VCaP (cell line): Measurements from ENCODE around the gene PLEKHM1.
"Not testable (repeated sequence)": the region's sequence is repeated elsewhere in the genome, so short reads cannot be mapped to it uniquely, and the experiment has no call there.

Experiments
- H3K27ac ChIP-seq: fragments of 450-650 bp; 2 replicates; pipeline ENCODE4 v1.5.1; 2017
- TF ChIP-seq, protein P1 (sequence below): fragments of 450-650 bp; conservative IDR thresholded peaks from 2 replicates; pipeline ENCODE4 v1.5.1; 2017; ENCODE audit warnings: mild to moderate bottlenecking, moderate library complexity

The PLEKHM1 gene

DNA sequence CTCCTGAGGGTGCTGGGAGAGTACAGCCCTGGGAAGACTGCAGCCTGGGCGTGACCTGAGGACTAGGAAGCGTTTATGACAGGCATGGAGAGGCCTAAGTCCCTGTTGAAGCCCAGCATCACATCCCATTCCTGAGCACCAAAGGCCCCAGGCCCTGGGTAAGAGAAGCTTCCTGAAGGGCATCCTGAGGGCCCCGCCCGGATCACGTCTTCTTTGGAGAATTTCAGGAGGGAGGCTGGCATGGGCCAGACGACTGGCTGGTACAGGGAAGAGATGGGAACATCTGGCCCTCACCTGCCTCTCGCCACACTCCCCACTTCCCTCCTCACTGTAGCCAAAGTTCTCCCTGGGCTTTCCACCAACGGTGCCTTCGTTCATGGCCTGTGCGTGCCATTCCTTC, 46.2 kb downstream of the PLEKHM1 start:
- not testable (repeated sequence) for H3K27ac ChIP-seq

DNA sequence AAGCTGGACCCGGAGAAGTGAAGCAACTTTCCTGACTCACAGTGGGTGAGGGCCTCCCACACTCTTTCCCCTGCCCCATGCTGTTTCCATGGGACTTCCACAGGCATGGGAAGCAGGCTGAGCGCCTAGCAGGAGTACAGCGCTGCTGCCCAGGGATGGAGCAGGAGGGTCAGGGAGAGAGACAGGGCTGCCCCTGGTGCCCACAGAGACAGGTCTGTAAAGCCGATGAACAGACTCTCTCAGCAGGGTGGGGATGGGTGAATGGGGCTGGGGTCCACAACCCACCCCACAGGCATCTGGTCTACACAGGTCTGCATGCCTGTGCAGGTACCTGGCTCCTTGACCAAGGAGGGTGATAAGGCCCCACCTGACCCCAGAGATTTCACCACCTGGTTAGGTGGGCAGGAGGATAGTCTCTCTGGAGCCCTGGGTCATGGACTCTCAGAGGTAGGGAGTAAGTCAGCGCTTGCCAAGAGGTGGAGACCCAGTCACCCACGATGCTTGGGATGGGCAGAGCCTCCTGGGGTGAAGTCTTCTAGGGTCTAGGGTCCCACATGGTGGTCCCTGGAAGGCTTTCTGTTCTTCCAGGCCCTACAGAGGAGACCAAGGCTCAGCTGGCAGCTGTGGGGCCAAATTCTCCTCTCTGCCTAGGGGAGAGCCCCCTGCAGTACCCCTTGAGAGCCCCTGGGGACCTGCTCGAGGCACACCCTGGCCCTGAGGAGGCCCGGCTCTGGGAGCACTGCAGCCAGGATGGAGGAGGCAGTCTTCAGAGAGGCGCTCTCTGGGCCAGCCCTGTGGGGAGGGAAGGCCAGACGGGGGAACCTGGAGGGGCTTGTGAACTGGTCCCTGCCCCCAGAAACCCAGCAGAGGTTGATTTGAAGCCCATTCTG, 46.9 kb downstream of the PLEKHM1 start:
- H3K27ac ChIP-seq, result not testable (repeated sequence)

DNA sequence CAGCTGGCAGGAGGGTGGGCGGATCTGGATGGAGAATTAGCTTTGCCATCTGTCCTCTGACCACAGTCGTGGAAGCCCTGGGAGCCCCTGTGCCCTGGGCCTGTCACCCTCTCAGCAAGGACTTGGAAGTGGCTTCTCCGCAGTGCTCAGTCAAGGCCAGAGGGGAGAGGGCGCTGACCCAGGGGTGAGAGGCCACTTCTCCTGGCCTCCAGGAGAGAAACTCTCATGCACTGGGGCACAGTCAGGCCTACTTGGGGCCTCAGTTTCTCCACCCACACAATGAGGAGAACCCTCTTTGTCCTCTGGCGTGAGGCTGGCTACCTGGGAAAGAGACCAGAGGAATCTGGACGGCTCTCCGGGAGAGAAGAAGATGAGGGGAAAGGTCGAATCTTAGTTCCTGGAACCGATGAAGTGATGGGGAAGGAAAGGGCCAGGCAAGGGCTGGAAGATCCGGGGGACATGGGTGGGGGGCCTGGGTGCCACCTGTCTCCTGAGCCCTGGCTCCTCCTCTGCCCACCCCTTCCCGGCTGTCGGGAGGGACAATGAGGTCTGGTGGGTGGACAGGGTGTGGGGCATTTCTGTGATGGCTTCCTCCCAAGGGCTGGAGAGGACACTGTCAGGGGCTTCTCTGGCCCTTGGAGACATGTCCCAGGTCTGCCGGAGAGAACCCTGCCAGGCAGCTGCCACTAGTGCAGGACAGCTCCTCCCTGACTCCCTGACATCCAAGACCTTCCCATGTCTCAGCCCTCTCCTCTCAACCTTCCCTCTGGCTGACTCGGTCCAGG, 48.8 kb downstream of the PLEKHM1 start:
- TF ChIP-seq, protein P1, sequence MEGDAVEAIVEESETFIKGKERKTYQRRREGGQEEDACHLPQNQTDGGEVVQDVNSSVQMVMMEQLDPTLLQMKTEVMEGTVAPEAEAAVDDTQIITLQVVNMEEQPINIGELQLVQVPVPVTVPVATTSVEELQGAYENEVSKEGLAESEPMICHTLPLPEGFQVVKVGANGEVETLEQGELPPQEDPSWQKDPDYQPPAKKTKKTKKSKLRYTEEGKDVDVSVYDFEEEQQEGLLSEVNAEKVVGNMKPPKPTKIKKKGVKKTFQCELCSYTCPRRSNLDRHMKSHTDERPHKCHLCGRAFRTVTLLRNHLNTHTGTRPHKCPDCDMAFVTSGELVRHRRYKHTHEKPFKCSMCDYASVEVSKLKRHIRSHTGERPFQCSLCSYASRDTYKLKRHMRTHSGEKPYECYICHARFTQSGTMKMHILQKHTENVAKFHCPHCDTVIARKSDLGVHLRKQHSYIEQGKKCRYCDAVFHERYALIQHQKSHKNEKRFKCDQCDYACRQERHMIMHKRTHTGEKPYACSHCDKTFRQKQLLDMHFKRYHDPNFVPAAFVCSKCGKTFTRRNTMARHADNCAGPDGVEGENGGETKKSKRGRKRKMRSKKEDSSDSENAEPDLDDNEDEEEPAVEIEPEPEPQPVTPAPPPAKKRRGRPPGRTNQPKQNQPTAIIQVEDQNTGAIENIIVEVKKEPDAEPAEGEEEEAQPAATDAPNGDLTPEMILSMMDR, result no peak
- H3K27ac ChIP-seq, result no peak overlapping the region

DNA sequence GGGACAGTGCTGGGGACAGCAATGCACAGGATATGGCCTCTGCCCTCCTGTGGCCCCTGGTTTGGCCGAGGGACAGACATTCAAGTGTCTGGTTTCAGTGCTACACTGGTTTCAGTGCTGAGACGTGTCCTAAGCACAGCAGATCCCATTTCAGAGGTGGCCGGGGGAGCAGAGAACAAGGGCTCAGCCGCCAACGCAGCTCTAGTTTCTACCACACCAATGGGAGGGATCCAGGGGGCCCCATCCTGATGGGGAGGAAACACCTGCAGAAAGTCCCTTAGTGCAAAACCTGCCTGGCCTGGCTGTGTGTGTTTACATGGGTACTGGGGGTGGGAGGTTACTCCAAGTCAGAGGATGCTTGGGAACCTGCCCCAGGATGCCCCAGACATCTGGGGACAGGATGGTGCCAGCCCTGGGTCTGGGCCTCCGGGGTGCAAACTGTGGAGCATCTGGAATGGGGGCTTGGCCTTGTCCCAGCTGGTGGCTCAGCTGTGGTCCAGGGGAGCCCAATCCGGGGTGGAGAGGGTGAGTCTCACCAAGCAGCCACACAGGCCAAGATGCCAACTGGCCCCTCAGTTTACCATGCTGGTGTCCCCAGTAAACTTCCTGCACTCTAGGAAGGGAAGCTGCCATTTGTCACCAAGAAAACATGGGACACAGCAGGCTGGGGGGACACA, 49.5 kb downstream of the PLEKHM1 start:
- H3K27ac ChIP-seq, result not testable (repeated sequence)

DNA sequence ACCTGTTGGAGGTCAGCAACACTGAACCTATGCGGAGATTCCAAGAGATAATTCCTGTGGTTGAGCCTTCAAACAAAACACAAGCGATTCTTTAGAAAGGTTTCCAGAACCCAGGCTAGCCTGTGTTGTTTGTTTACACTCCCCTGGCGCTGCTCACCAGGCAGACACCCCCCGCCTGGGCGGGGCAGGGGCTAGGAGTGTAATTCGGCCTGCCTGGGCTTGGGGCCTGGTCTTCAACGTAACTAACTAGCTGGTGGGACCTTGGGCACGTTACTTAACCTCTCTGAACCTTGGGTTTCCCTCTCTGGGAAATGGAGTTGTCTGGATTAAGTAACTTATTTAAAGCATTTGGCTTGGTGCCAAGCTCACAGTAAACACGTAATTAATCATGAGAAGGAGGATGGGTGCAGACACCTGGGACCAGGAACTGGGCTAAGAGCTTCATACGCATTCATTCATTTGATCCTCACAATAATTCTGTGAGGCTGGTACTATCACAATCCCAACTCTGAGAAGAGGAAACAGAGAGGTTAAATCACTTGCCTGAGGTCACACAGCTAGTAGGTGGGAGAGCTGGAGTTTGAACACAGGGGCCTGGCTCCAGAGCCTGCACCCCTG, 50.3 kb downstream of the PLEKHM1 start:
- TF ChIP-seq, protein P1, result no peak
- H3K27ac ChIP-seq, result peak overlapping the region; percentile 26

DNA sequence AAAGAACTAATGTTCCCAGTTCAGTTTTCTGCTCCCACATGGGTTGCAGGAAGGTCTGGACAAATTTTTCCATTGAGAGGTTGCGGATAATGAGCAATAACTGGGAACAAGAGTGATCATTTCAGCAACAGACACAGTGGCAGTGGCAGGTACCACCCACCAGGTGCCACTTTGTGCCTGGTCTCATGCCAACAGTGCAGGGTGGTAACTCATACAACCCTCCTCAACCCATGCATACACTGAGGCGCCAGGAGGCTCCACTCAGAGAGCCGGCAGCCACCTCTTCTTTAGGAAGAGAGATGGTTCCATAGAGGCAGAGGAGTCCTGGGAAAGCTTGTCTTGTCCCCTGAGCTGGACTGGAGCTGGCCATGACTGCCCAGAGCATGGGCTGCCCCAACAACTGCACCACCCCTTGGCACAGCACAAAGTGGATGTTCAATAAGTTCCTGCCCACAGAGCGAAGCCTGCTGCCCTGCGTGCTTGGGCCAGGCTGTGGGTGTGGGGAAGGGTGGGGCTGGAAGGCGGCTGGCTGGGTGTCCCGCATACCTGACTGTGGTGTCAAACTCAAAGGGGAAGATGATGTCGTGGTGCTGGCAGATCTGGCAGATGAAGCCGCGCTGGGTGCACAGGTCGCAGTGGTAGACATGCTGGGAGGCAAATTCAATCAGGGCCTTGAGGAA, 51.5 kb downstream of the PLEKHM1 start:
- TF ChIP-seq, protein P1, result no peak
- no peak overlapping the region for H3K27ac ChIP-seq

DNA sequence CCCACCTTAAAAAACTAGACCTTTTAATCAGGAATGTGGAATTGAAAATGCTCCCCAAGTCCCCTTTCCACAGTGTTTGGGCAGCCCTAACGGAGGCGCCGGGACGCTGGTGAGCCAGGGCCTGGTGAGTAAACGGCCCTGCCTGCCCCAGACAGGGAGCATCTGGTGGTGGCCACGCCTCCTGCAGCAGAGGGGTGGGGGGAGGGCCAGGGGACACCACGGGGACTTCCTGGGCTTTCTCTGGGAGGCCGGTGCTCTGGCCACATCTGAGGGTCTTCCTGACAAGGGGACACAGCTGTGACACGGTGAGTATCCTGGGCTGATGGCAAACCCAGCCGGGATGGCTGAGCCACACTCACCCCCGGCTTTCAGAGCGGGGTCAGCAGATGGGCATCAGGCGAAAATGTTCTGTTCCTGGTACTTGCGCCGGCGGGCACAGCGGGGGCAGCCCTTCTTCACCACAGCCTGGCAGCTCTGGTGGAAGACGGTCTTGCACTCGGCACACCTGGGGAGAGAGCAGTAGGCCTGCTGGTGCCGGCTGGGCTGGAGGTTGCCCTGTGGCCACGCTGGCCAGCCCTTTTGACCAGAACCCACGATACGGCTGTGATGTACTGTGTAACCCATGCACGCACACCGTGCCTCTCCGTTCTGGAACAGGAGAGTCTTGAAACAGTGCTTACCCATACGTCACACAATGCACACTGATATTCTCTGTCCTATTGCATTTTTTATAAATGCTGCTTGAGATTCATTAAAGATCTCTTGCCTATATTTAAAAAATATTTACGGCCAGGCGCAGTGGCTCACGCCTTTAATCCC, 52.8 kb downstream of the PLEKHM1 start:
- TF ChIP-seq, protein P1, result no peak
- H3K27ac ChIP-seq, result no peak overlapping the region
